HL-60 (cell line): ENCODE measurements around the gene P4HA1.
"Not testable (repeated sequence)": the region's sequence is repeated elsewhere in the genome, so short reads cannot be mapped to it uniquely, and the experiment has no call there.

Experiments used
- DNase-seq, 2 experiments: peaks; one replicate each; pipeline ENCODE4 v3.0.0-alpha.2; 2010 to 2020; ENCODE audit warnings: low read depth in 1 of 2, low spot score in 1 of 2
- H3K27ac ChIP-seq: fragments of 250-450 bp; sonication (Bioruptor Pico); replicated peaks from 2 replicates; pipeline ENCODE4 v1.5.1; 2020; ENCODE audit warnings: mild to moderate bottlenecking, moderate library complexity
- H3K27me3 ChIP-seq: fragments of 250-450 bp; sonication (Bioruptor Pico); 2 replicates; pipeline ENCODE4 v1.5.1; 2021; ENCODE audit warnings: mild to moderate bottlenecking, moderate library complexity; ENCODE audit not compliant: insufficient read depth, poor library complexity, severe bottlenecking
- H3K4me3 ChIP-seq: replicated peaks from 2 replicates; pipeline ENCODE4 v1.5.1; 2011; ENCODE audit warnings: mild to moderate bottlenecking, control low read depth, low read length; ENCODE audit not compliant: insufficient read depth
- CTCF ChIP-seq: IDR thresholded peaks from one replicate; pipeline ENCODE4 v1.5.1; 2011; ENCODE audit warnings: low read length, control low read depth, inconsistent platforms; ENCODE audit not compliant: insufficient read depth
- GABPA ChIP-seq: IDR thresholded peaks from 2 replicates; pipeline ENCODE4 v1.6.1; 2012; ENCODE audit warnings: low read depth
- POLR2AphosphoS5 ChIP-seq: IDR thresholded peaks from 2 replicates; pipeline ENCODE4 v1.6.1; 2012; ENCODE audit warnings: low read depth
- REST ChIP-seq: IDR thresholded peaks from 2 replicates; pipeline ENCODE4 v1.6.1; 2012; ENCODE audit warnings: low read depth; ENCODE audit not compliant: insufficient replicate concordance
- SPI1 ChIP-seq: IDR thresholded peaks from 2 replicates; pipeline ENCODE4 v1.6.1; 2012; ENCODE audit warnings: low read depth, mild to moderate bottlenecking, borderline replicate concordance

Gene P4HA1

GRCh38 chr10:73117976-73118743 is 21.5 kb upstream of the P4HA1 start:
- no peak overlapping the region for H3K27ac ChIP-seq
- no peak overlapping the region for H3K4me3 ChIP-seq
- no peak for DNase-seq
- H3K27me3 ChIP-seq = no peaks in the 10 kb centered on the region
- no peak for TF ChIP-seq REST
- TF ChIP-seq POLR2AphosphoS5 = no peak
- no peak for TF ChIP-seq SPI1
- TF ChIP-seq GABPA = no peak
- no peak for TF ChIP-seq CTCF

GRCh38 chr10:73116017-73116416 is 19.4 kb upstream of the P4HA1 start:
- no peak for TF ChIP-seq REST
- TF ChIP-seq POLR2AphosphoS5 = no peak
- no peak for TF ChIP-seq CTCF
- TF ChIP-seq GABPA = no peak
- no peak for TF ChIP-seq SPI1
- Histone ChIP-seq H3K4me3 (no peak overlapping the region), H3K27ac (no peak overlapping the region), H3K27me3 (no peaks in the 10 kb centered on the region)
- DNase-seq = no peak

DNA sequence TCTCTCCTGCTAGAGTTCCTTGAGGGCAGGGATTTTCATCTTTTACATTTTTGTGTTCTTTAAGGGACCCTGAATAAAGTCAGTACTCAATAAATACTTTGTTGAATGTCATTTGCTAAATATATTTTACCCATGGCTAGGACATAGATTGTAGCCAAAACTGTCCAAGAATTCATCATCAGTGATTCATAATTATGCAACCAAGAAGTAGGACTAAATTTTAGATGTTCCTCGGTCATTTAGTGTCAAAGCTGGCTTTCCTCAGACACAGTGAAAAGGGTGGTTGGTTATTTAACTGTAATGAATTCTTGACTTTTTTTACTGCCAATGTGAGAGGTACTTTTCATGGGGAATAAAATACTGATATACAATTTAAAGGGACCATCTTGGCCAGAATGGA is 16.9 kb upstream of the P4HA1 start:
- Histone ChIP-seq H3K27me3 (no peaks in the 10 kb centered on the region), H3K4me3 (no peak overlapping the region), H3K27ac (no peak overlapping the region)
- no peak for DNase-seq
- TF ChIP-seq CTCF = no peak

DNA sequence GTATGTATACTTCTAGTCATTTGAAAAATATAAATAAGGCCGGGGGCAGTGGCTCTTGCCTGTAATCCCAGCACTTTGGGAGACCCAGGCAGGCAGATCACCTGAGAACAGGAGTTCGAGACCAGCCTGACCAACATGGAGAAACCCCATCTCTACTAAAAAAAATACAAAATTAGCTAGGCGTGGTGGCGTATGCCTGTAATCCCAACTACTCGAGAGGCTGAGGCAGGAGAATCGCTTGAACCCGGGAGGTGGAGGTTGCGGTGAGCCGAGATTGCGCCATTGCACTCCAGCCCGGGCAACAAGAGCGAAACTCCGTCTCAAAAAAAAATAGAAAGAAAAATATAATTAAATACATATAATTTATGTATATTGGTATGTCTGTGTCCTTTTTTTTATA is 15.4 kb upstream of the P4HA1 start:
- H3K27ac ChIP-seq, H3K27me3 ChIP-seq, DNase-seq, H3K4me3 ChIP-seq: not testable (repeated sequence)
